SK-N-SH (cell line): ENCODE results near the gene EFHD2. TPM values are rescaled to one million over a fixed set of nuclear protein-coding genes. Genes with fewer than 3 reads are reported as not detected.

Experiments
- CTCF ChIA-PET: fragments of 300-600, 350-600 bp; formaldehyde crosslinking; extraction: SDS; loops from one replicate; lab custom pipeline; 2021; lab: Yijun Ruan, JAX
- POLR2A ChIA-PET: fragments of 350-600 bp; sonication (Branson Sonifier 250); formaldehyde crosslinking; extraction: SDS; loops from one replicate; lab custom pipeline; 2020; ENCODE audit warnings: antibody characterized with exemption, inconsistent platforms; lab: Yijun Ruan, JAX
- DNase-seq: peaks from one replicate; pipeline ENCODE4 v3.0.0; 2012
- H2AFZ ChIP-seq: fragments of 200-600 bp; sonication (generic); 2 replicates; pipeline ENCODE4 v1.8.1; 2016; ENCODE audit warnings: antibody characterized with exemption, mild to moderate bottlenecking, low read depth
- H3F3A ChIP-seq: fragments of 200-600 bp; sonication (generic); replicated peaks from 2 replicates; pipeline ENCODE3; 2016; ENCODE audit warnings: antibody characterized with exemption, mild to moderate bottlenecking; ENCODE audit not compliant: insufficient read depth
- H3K27ac ChIP-seq, 2 experiments: fragments of 200-500 bp in 1 of 2; fragments of 200-600 bp in 1 of 2; sonication (Bioruptor generic) in 1 of 2; sonication (generic), shearing (Covaris generic) in 1 of 2; 2 replicates each; pipeline versions ENCODE4 v1.5.1 to v1.6.1; 2014 to 2016; ENCODE audit warnings: low read depth in 2 of 2, inconsistent platforms in 1 of 2, low read length in 1 of 2, mild to moderate bottlenecking in 1 of 2, mixed read lengths in 1 of 2
- H3K27me3 ChIP-seq: fragments of 200-600 bp; sonication (generic), shearing (Covaris generic); 2 replicates; pipeline ENCODE4 v1.6.1; 2016; ENCODE audit warnings: mixed run types; ENCODE audit not compliant: insufficient read depth
- H3K36me3 ChIP-seq, 2 experiments: fragments of 200-500 bp in 1 of 2; fragments of 200-600 bp in 1 of 2; sonication (Bioruptor generic) in 1 of 2; sonication (generic) in 1 of 2; replicated peaks in 1 of 2; 2 replicates each; pipeline versions ENCODE3 to v1.5.1; 2014 to 2016; ENCODE audit warnings: low read length in 1 of 2, mild to moderate bottlenecking in 1 of 2; ENCODE audit not compliant: insufficient read depth in 2 of 2, control insufficient read depth in 1 of 2
- H3K4me1 ChIP-seq, 2 experiments: fragments of 200-500 bp in 1 of 2; fragments of 200-600 bp in 1 of 2; sonication (Bioruptor generic) in 1 of 2; sonication (generic), shearing (Covaris generic) in 1 of 2; 2 replicates each; pipeline versions ENCODE4 v1.5.1 to v1.6.1; 2014 to 2016; ENCODE audit warnings: low read depth in 1 of 2, low read length in 1 of 2, mixed run types in 1 of 2; ENCODE audit not compliant: insufficient read depth in 2 of 2, control insufficient read depth in 1 of 2
- H3K4me2 ChIP-seq: fragments of 200-600 bp; sonication (generic), shearing (Covaris generic); 2 replicates; pipeline ENCODE4 v1.6.1; 2017; ENCODE audit warnings: mixed run types
- H3K4me3 ChIP-seq, 2 experiments: fragments of 200-500 bp in 1 of 2; fragments of 200-600 bp in 1 of 2; sonication (Bioruptor generic) in 1 of 2; sonication (generic), shearing (Covaris generic) in 1 of 2; 2 replicates each; pipeline versions ENCODE4 v1.5.1 to v1.8.1; 2014 to 2016; ENCODE audit warnings: low read depth in 2 of 2, inconsistent platforms in 1 of 2, low read length in 1 of 2, mild to moderate bottlenecking in 1 of 2, mixed read lengths in 1 of 2, moderate library complexity in 1 of 2
- H3K79me2 ChIP-seq: fragments of 200-600 bp; sonication (generic); 2 replicates; pipeline ENCODE4 v1.8.1; 2017; ENCODE audit warnings: mild to moderate bottlenecking; ENCODE audit not compliant: insufficient read depth
- H3K9ac ChIP-seq: fragments of 200-600 bp; sonication (generic); 2 replicates; pipeline ENCODE4 v1.6.1; 2017; ENCODE audit warnings: mixed run types
- H3K9me2 ChIP-seq: fragments of 200-600 bp; sonication (generic); 2 replicates; pipeline ENCODE4 v1.6.1; 2017; ENCODE audit warnings: mixed run types
- H3K9me3 ChIP-seq: fragments of 200-600 bp; sonication (generic); 2 replicates; pipeline ENCODE4 v1.6.1; 2017; ENCODE audit warnings: mixed run types, mild to moderate bottlenecking, moderate library complexity
- H4K20me1 ChIP-seq: fragments of 200-600 bp; sonication (generic); 2 replicates; pipeline ENCODE4 v1.6.1; 2017; ENCODE audit warnings: mild to moderate bottlenecking, mixed run types; ENCODE audit not compliant: insufficient read depth
- CHD2 ChIP-seq: fragments of 150-350 bp; IDR thresholded peaks from 2 replicates; pipeline ENCODE4 v1.6.1; 2018; ENCODE audit warnings: low read length; ENCODE audit not compliant: partially characterized antibody
- EP300 ChIP-seq, 2 experiments: IDR thresholded peaks; 2 replicates each; pipeline versions ENCODE4 v1.4.0 to v1.6.1; 2012; ENCODE audit warnings: borderline replicate concordance in 1 of 2, low read depth in 1 of 2, low read length in 1 of 2
- GABPA ChIP-seq: IDR thresholded peaks from 2 replicates; pipeline ENCODE4 v1.4.0; 2012; ENCODE audit warnings: low read depth, mild to moderate bottlenecking
- MXI1 ChIP-seq: IDR thresholded peaks from 2 replicates; pipeline ENCODE4 v1.6.1; 2012; ENCODE audit warnings: mild to moderate bottlenecking, low read depth, low read length, improper control_type of control experiment
- RAD21 ChIP-seq: IDR thresholded peaks from 2 replicates; pipeline ENCODE4 v1.6.1; 2012; ENCODE audit warnings: mild to moderate bottlenecking, low read length
- RCOR1 ChIP-seq: fragments of 150-350 bp; IDR thresholded peaks from 2 replicates; pipeline ENCODE4 v1.6.1; 2017; ENCODE audit warnings: antibody characterized with exemption, low read length
- RFX5 ChIP-seq: IDR thresholded peaks from 2 replicates; pipeline ENCODE4 v1.6.1; 2012; ENCODE audit warnings: mild to moderate bottlenecking, improper control_type of control experiment, low read length
- TAF1 ChIP-seq: IDR thresholded peaks from 2 replicates; pipeline ENCODE4 v1.6.1; 2012; ENCODE audit warnings: low read depth, mild to moderate bottlenecking, low read length, moderate library complexity, borderline replicate concordance
- TCF12 ChIP-seq: IDR thresholded peaks from 2 replicates; pipeline ENCODE4 v1.4.0; 2012
- WGBS: methylation state at CpG from one replicate; pipeline ENCODE4 v1.1.6; 2017; ENCODE audit warnings: low lambda C conversion rate; 5-methylcytosine and 5-hydroxymethylcytosine counted together
- polyA plus RNA-seq, 3 experiments: library from polyadenylated mRNA; depleted of rRNA; stranded (reverse); fragments of >200 nt; gene quantifications; 2 replicates each; pipeline ENCODE4 v1.2.3, GENCODE V29; 2012
- TF ChIP-seq, protein P1 (sequence below): fragments of 150-350 bp; IDR thresholded peaks from 2 replicates; pipeline ENCODE4 v1.6.1; 2016; ENCODE audit warnings: mild to moderate bottlenecking, low read depth, low read length
- TF ChIP-seq, protein P2 (sequence below): IDR thresholded peaks from 2 replicates; pipeline ENCODE4; 2012
- TF ChIP-seq, protein P3 (sequence below): IDR thresholded peaks from 2 replicates; pipeline ENCODE4 v1.4.0; 2012; ENCODE audit warnings: low read depth, borderline replicate concordance

EFHD2 gene
- polyA plus RNA-seq, 1 of the 3 experiments (the other 2 are of a cell fraction): 59.8 TPM

DNA sequence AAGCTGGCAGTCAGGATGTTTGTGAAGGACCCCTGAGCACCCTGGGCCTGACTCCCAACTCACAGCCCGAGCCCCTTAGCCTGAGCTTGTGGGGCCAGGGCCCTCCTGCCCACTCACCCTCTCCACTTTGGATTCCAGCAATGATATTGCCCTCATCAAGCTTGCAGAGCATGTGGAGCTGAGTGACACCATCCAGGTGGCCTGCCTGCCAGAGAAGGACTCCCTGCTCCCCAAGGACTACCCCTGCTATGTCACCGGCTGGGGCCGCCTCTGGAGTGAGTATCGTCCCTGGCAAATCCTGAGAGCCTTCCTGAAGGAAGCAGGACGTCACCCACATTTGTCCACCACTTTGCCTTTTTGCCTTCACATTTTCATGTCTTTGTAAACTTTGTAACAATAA, 33.6 kb downstream of the EFHD2 start:
- no peaks in the 10 kb centered on the region for H4K20me1 ChIP-seq
- no peaks in the 10 kb centered on the region for H3F3A ChIP-seq
- H3K27ac ChIP-seq: no peak overlapping the region
- no peak overlapping the region for H3K9ac ChIP-seq
- H2AFZ ChIP-seq: no peak overlapping the region
- H3K9me2 ChIP-seq: no peaks in the 10 kb centered on the region
- no peaks in the 10 kb centered on the region for H3K36me3 ChIP-seq
- H3K4me3 ChIP-seq: no peak overlapping the region
- H3K4me1 ChIP-seq: peaks cover 0 to 3% of the 10 kb centered on the region in 2 experiments; a peak in 1 of 4 replicates
- H3K4me2 ChIP-seq: no peak overlapping the region
- no peak for DNase-seq
- H3K27me3 ChIP-seq: no peaks in the 10 kb centered on the region
- POLR2A ChIA-PET: no interaction called here
- WGBS: 74% methylated on average over 5 of the region's 5 CpGs
- CTCF ChIA-PET: interaction anchor here (1.7 to 4.7 kb wide), 3 partner anchors 12 to 120 kb away, joined by 4 to 28 read pairs (median 12); no protein-coding TSS in a partner anchor
- no peaks in the 10 kb centered on the region for H3K9me3 ChIP-seq
- H3K79me2 ChIP-seq: no peaks in the 10 kb centered on the region
- TF ChIP-seq EP300 (IDR thresholded peaks at IDR 0.05; ENCODE audit: borderline replicate concordance in 1 of 2, low read depth in 1 of 2, low read length in 1 of 2) (no peak), RAD21 (no peak), CHD2 (no peak), TCF12 (no peak), TAF1 (no peak), GABPA (no peak), MXI1 (no peak)
- TF ChIP-seq, protein P1, sequence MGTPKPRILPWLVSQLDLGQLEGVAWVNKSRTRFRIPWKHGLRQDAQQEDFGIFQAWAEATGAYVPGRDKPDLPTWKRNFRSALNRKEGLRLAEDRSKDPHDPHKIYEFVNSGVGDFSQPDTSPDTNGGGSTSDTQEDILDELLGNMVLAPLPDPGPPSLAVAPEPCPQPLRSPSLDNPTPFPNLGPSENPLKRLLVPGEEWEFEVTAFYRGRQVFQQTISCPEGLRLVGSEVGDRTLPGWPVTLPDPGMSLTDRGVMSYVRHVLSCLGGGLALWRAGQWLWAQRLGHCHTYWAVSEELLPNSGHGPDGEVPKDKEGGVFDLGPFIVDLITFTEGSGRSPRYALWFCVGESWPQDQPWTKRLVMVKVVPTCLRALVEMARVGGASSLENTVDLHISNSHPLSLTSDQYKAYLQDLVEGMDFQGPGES: no peak
- TF ChIP-seq, protein P2, sequence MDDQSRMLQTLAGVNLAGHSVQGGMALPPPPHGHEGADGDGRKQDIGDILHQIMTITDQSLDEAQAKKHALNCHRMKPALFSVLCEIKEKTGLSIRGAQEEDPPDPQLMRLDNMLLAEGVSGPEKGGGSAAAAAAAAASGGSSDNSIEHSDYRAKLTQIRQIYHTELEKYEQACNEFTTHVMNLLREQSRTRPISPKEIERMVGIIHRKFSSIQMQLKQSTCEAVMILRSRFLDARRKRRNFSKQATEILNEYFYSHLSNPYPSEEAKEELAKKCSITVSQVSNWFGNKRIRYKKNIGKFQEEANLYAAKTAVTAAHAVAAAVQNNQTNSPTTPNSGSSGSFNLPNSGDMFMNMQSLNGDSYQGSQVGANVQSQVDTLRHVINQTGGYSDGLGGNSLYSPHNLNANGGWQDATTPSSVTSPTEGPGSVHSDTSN: no peak
- TF ChIP-seq, protein P3, sequence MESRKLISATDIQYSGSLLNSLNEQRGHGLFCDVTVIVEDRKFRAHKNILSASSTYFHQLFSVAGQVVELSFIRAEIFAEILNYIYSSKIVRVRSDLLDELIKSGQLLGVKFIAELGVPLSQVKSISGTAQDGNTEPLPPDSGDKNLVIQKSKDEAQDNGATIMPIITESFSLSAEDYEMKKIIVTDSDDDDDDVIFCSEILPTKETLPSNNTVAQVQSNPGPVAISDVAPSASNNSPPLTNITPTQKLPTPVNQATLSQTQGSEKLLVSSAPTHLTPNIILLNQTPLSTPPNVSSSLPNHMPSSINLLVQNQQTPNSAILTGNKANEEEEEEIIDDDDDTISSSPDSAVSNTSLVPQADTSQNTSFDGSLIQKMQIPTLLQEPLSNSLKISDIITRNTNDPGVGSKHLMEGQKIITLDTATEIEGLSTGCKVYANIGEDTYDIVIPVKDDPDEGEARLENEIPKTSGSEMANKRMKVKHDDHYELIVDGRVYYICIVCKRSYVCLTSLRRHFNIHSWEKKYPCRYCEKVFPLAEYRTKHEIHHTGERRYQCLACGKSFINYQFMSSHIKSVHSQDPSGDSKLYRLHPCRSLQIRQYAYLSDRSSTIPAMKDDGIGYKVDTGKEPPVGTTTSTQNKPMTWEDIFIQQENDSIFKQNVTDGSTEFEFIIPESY: no peak

DNA sequence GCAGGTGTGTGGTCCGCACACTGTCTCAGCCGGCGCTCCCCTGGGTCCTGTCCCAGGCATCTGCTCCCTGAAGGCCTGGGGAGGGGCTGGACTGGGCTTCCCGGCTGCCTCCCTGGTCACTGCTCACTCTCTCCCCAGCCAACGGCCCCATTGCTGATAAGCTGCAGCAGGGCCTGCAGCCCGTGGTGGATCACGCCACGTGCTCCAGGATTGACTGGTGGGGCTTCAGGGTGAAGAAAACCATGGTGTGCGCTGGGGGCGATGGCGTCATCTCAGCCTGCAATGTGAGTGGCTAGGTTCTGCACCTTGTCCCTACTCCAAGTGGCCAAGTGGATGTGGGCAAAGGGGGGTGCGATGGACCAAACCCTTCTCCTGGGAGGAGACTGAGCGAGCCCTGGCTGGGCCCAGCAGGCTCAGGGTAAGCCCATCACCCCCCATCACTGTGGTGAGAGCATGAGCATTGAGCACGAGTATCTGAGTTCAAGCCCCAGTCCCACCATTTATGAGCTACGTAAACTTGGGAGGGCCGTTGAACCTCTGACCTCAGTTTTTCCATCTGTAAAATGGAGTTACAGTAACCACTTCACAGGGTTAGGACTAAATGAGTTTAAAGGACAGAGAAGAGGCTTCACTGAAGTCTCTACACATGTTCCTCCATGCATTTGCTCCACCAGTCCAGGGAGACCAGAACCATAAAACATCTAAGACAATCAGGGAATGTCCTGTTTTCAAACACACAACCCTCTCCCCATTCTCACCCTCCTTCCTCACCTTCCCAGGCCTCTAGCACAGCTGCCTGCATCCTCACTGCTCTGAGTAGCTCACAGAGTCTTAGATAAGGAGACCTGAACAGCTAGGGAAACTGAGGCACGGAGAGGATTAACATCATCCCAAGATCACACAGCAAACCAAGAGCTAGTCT, 35.0 kb downstream of the EFHD2 start:
- no peak overlapping the region for H3K9ac ChIP-seq
- H2AFZ ChIP-seq: no peak overlapping the region
- no peaks in the 10 kb centered on the region for H3K9me3 ChIP-seq
- H3F3A ChIP-seq: peaks cover 3% of the 10 kb centered on the region
- H4K20me1 ChIP-seq: no peaks in the 10 kb centered on the region
- TF ChIP-seq MXI1 (no peak), RCOR1 (no peak), RFX5 (no peak), CHD2 (no peak)
- CTCF ChIA-PET: interaction anchor here (1.4 to 4.7 kb wide), 3 partner anchors 13 to 121 kb away, joined by 7 to 28 read pairs (median 12); no protein-coding TSS in a partner anchor
- POLR2A ChIA-PET: no interaction called here
- H3K4me3 ChIP-seq: no peak overlapping the region
- H3K4me1 ChIP-seq: peaks cover 0 to 3% of the 10 kb centered on the region in 2 experiments; a peak in 1 of 4 replicates
- H3K36me3 ChIP-seq: no peaks in the 10 kb centered on the region
- no peaks in the 10 kb centered on the region for H3K27me3 ChIP-seq
- H3K27ac ChIP-seq: no peak overlapping the region
- H3K4me2 ChIP-seq: no peak overlapping the region
- WGBS: 78% methylated on average over 15 of the region's 17 CpGs
- DNase-seq: no peak
- H3K79me2 ChIP-seq: no peaks in the 10 kb centered on the region
- H3K9me2 ChIP-seq: no peaks in the 10 kb centered on the region
